Nephron (organoid): ENCODE results near the gene TMIGD1.

Experiments used
- H3K27ac Mint-ChIP-seq, 3 experiments: 2 replicates each; pipeline ENCODE4 v1.8.0; 2020; ENCODE audit warnings: mixed read lengths in 3 of 3, mild to moderate bottlenecking in 2 of 3, moderate library complexity in 1 of 3
- H3K27me3 Mint-ChIP-seq: 2 replicates; pipeline ENCODE4 v1.8.0; 2021; ENCODE audit warnings: low read depth, mild to moderate bottlenecking, moderate library complexity, mixed read lengths
- H3K36me3 Mint-ChIP-seq: 2 replicates; pipeline ENCODE4 v1.8.0; 2020; ENCODE audit warnings: low read depth, mixed read lengths
- H3K4me1 Mint-ChIP-seq: 2 replicates; pipeline ENCODE4 v1.8.0; 2020; ENCODE audit warnings: mixed read lengths
- H3K4me3 Mint-ChIP-seq, 3 experiments: 2 replicates each; pipeline ENCODE4 v1.8.0; 2020; ENCODE audit warnings: mild to moderate bottlenecking in 3 of 3, mixed read lengths in 3 of 3, moderate library complexity in 2 of 3
- H3K9me3 Mint-ChIP-seq: 2 replicates; pipeline ENCODE4 v1.8.0; 2020; ENCODE audit warnings: mixed read lengths
- CTCF ChIP-seq, 3 experiments: fragments of 200-600 bp; sonication (generic); IDR thresholded peaks; one replicate each; pipeline ENCODE4 v1.5.0; 2021; ENCODE audit warnings: antibody characterized with exemption in 3 of 3; ENCODE audit not compliant: unreplicated experiment in 3 of 3

Gene TMIGD1

GRCh38 chr17:30340801-30341356, 7.0 kb upstream of the TMIGD1 start:
- TF ChIP-seq CTCF (IDR thresholded peaks at IDR 0.05; ENCODE audit: unreplicated experiment in 3 of 3) = no peak
- Mint-ChIP-seq H3K27me3 (no peaks in the 10 kb centered on the region), H3K9me3 (no peaks in the 10 kb centered on the region), H3K27ac (peak overlapping the region; percentile 89 to 93 (median 90)), H3K36me3 (no peaks in the 10 kb centered on the region), H3K4me1 (peaks cover 33% of the 10 kb centered on the region), H3K4me3 (no peak overlapping the region)

- Mint-ChIP-seq H3K4me1 (peaks cover 24% of the 10 kb centered on the region), H3K27ac (no peak overlapping the region), H3K36me3 (no peaks in the 10 kb centered on the region), H3K27me3 (no peaks in the 10 kb centered on the region), H3K9me3 (no peaks in the 10 kb centered on the region), H3K4me3 (no peak overlapping the region)
- TF ChIP-seq CTCF (IDR thresholded peaks at IDR 0.05; ENCODE audit: unreplicated experiment in 3 of 3) = no peak
Observed at GRCh38 chr17:30339086-30339485, 5.2 kb upstream of the TMIGD1 start.

GRCh38 chr17:30337393-30337999, 3.6 kb upstream of the TMIGD1 start:
- TF ChIP-seq CTCF (IDR thresholded peaks at IDR 0.05; ENCODE audit: unreplicated experiment in 3 of 3) = no peak
- H3K27ac Mint-ChIP-seq = peak overlapping the region in 1 of 3 experiments; percentile 84
- H3K4me1 Mint-ChIP-seq = peaks cover 26% of the 10 kb centered on the region
- H3K36me3 Mint-ChIP-seq = no peaks in the 10 kb centered on the region
- H3K9me3 Mint-ChIP-seq = no peaks in the 10 kb centered on the region
- H3K4me3 Mint-ChIP-seq = no peak overlapping the region
- H3K27me3 Mint-ChIP-seq = no peaks in the 10 kb centered on the region

GRCh38 chr17:30336369-30337171, 2.7 kb upstream of the TMIGD1 start:
- Mint-ChIP-seq H3K27ac (peak overlapping the region in 2 of 3 experiments; percentile 65 to 95), H3K9me3 (no peaks in the 10 kb centered on the region), H3K36me3 (no peaks in the 10 kb centered on the region), H3K4me3 (no peak overlapping the region), H3K4me1 (peaks cover 25% of the 10 kb centered on the region), H3K27me3 (no peaks in the 10 kb centered on the region)
- peak in 2 of 3 experiments; percentile 42 to 59 for TF ChIP-seq CTCF (IDR thresholded peaks at IDR 0.05; ENCODE audit: unreplicated experiment in 3 of 3)

- Mint-ChIP-seq H3K4me3 (no peak overlapping the region), H3K27me3 (peaks cover 3% of the 10 kb centered on the region), H3K27ac (no peak overlapping the region), H3K36me3 (no peaks in the 10 kb centered on the region), H3K4me1 (peaks cover 14% of the 10 kb centered on the region), H3K9me3 (no peaks in the 10 kb centered on the region)
- TF ChIP-seq CTCF (IDR thresholded peaks at IDR 0.05; ENCODE audit: unreplicated experiment in 3 of 3) = no peak
Observed at GRCh38 chr17:30334421-30334820, 564 bp upstream of the TMIGD1 start.
